Thymus (tissue), 11 donors: ENCODE measurements around the gene FAM170B. TPM values are rescaled to one million over a fixed set of nuclear protein-coding genes. Genes with fewer than 3 reads are reported as not detected.

Source experiments
- DNase-seq, 9 donors: peaks; one replicate each; pipeline ENCODE4 v3.0.0-alpha.2; 2013; ENCODE audit warnings: low spot score in 9 of 9, low read depth in 6 of 9, missing footprints in 1 of 9
- H3K27ac ChIP-seq, 2 donors: one replicate each; pipeline ENCODE4 v1.5.1; 2013; ENCODE audit warnings: control low read depth in 1 of 2, low read depth in 1 of 2, low read length in 1 of 2, mild to moderate bottlenecking in 1 of 2, moderate library complexity in 1 of 2
- H3K27me3 ChIP-seq, 2 donors: one replicate each; pipeline ENCODE4 v1.5.1; 2013; ENCODE audit warnings: low read length in 1 of 2; ENCODE audit not compliant: control insufficient read depth in 2 of 2, insufficient read depth in 1 of 2
- H3K36me3 ChIP-seq, 2 donors: one replicate each; pipeline ENCODE4 v1.5.1; 2013; ENCODE audit warnings: low read length in 1 of 2, mild to moderate bottlenecking in 1 of 2, moderate library complexity in 1 of 2; ENCODE audit not compliant: control insufficient read depth in 2 of 2, insufficient read depth in 2 of 2
- H3K4me1 ChIP-seq, 2 donors: one replicate each; pipeline ENCODE4 v1.5.1; 2013; ENCODE audit warnings: low read length in 2 of 2; ENCODE audit not compliant: control insufficient read depth in 2 of 2, insufficient read depth in 2 of 2
- H3K4me3 ChIP-seq, 2 donors: one replicate each; pipeline ENCODE4 v1.5.1; 2013; ENCODE audit warnings: low read length in 2 of 2, control low read depth in 1 of 2, mild to moderate bottlenecking in 1 of 2
- H3K9me3 ChIP-seq, 2 donors: one replicate each; pipeline ENCODE4 v1.5.1; 2013; ENCODE audit warnings: low read length in 1 of 2, mild to moderate bottlenecking in 1 of 2; ENCODE audit not compliant: control insufficient read depth in 2 of 2, insufficient read depth in 1 of 2
- WGBS: extraction: QIAGEN DNeasy Blood & Tissue Kit; methylation state at CpG from one replicate; pipeline ENCODE4 v1.1.7; 2013; 5-methylcytosine and 5-hydroxymethylcytosine counted together
- polyA plus RNA-seq: library from polyadenylated mRNA; stranded (reverse); fragments of 200-250 nt; gene quantifications from one replicate; pipeline ENCODE4 v1.2.3, GENCODE V29; 2013
- total RNA-seq: library from RNA; stranded (reverse); fragments of 120-200 nt; gene quantifications from one replicate; pipeline ENCODE4 v1.2.4, GENCODE V29; 2013
- donor health status: healthy.

The FAM170B gene
- total and polyA plus RNA-seq, 2 donors = 0.02 TPM; not detected in 1

GRCh38 chr10:49170632-49171325 is 37.0 kb upstream of the FAM170B start:
- 94% methylated on average over 6 of the region's 6 CpGs for WGBS
- DNase-seq = no peak
- no peaks in the 10 kb centered on the region for H3K9me3 ChIP-seq

GRCh38 chr10:49169776-49170175 is 36.0 kb upstream of the FAM170B start:
- H3K4me1 ChIP-seq = peaks cover 0 to 3% of the 10 kb centered on the region in 2 donors
- WGBS = 93% methylated on average over 4 of the region's 4 CpGs
- H3K9me3 ChIP-seq = no peaks in the 10 kb centered on the region
- no peak overlapping the region for H3K4me3 ChIP-seq
- H3K27me3 ChIP-seq = no peaks in the 10 kb centered on the region
- H3K27ac ChIP-seq = no peak overlapping the region
- no peak for DNase-seq
- H3K36me3 ChIP-seq = no peaks in the 10 kb centered on the region

More at GRCh38 chr10:49170632-49171325, 37.0 kb upstream of the FAM170B start:
- H3K27ac ChIP-seq = no peak overlapping the region
- no peak overlapping the region for H3K4me3 ChIP-seq
- no peaks in the 10 kb centered on the region for H3K36me3 ChIP-seq
- peaks cover 0 to 3% of the 10 kb centered on the region in 2 donors for H3K4me1 ChIP-seq
- no peaks in the 10 kb centered on the region for H3K27me3 ChIP-seq

GRCh38 chr10:49168831-49169500 is 35.1 kb upstream of the FAM170B start:
- Histone ChIP-seq H3K4me1 (peaks cover 0 to 8% of the 10 kb centered on the region in 2 donors), H3K27ac (no peak overlapping the region), H3K36me3 (no peaks in the 10 kb centered on the region), H3K4me3 (no peak overlapping the region), H3K9me3 (no peaks in the 10 kb centered on the region), H3K27me3 (no peaks in the 10 kb centered on the region)
- no peak for DNase-seq
- WGBS = 83% methylated on average over 6 of the region's 6 CpGs

- Histone ChIP-seq H3K9me3 (no peaks in the 10 kb centered on the region), H3K27me3 (no peaks in the 10 kb centered on the region), H3K4me1 (peaks cover 0 to 11% of the 10 kb centered on the region in 2 donors), H3K4me3 (no peak overlapping the region), H3K36me3 (no peaks in the 10 kb centered on the region), H3K27ac (no peak overlapping the region)
- no peak for DNase-seq
- WGBS = 96% methylated on average over 4 of the region's 4 CpGs
Measured at GRCh38 chr10:49168171-49168540, 34.3 kb upstream of the FAM170B start.

- H3K4me1 ChIP-seq = peaks cover 0 to 11% of the 10 kb centered on the region in 2 donors
- DNase-seq = no peak
- WGBS = 95% methylated on average over 12 of the region's 12 CpGs
- H3K27ac ChIP-seq = no peak overlapping the region
- H3K4me3 ChIP-seq = no peak overlapping the region
- H3K9me3 ChIP-seq = no peaks in the 10 kb centered on the region
- H3K36me3 ChIP-seq = no peaks in the 10 kb centered on the region
- H3K27me3 ChIP-seq = no peaks in the 10 kb centered on the region
Measured at GRCh38 chr10:49167425-49168170, 33.8 kb upstream of the FAM170B start.

DNA sequence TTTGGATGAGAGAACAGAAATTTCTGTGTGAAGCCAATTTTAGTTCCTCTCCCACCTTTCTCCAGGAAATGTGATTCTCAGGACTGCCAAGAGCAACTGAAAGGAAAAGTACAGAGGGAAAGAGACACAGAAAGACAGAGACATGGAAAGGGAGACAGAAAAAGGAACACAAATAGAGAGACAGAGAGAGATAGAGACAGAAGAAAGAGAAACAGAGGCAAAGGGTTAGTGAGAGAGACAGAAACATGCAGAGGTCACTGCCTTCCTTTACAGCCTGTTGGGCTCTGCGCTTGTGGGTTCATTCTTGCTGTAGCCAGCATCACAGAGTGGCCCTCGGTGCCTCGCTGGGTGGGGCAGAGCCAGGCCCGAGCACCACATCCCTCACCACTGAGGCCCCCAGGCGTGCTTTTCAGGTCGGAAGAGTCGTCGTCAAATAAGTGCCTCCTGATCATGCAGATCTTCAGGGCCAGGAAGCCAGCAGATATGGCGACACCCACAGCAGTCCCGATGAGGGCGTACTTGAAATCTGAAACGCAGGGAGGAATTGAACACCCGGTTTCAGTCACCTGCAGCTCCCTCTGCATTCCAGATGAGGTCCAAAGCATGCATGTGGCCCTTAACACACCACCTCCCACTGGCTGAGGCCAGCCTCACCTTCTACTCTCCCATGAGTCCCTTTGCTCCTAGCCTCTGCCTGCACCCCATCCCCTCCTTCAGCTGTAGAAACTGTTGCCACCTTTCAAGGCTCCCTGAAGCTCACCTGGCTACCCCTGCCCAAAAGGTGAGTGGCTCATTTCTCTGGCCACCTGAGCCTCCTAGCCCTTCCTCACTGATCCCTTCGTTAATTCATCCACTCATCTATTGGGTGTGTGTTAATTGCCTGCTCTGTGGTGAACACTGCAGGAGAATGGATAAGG is 32.9 kb upstream of the FAM170B start:
- DNase-seq = no peak
- Histone ChIP-seq H3K36me3 (no peaks in the 10 kb centered on the region), H3K4me3 (no peak overlapping the region), H3K4me1 (peaks cover 0 to 12% of the 10 kb centered on the region in 2 donors), H3K9me3 (no peaks in the 10 kb centered on the region), H3K27me3 (no peaks in the 10 kb centered on the region), H3K27ac (no peak overlapping the region)
- 94% methylated on average over 14 of the region's 14 CpGs for WGBS

GRCh38 chr10:49165821-49166483 is 32.1 kb upstream of the FAM170B start:
- Histone ChIP-seq H3K27me3 (no peaks in the 10 kb centered on the region), H3K9me3 (no peaks in the 10 kb centered on the region), H3K4me1 (peaks cover 0 to 18% of the 10 kb centered on the region in 2 donors), H3K27ac (no peak overlapping the region), H3K36me3 (no peaks in the 10 kb centered on the region), H3K4me3 (no peak overlapping the region)
- 95% methylated on average over 14 of the region's 14 CpGs for WGBS
- no peak for DNase-seq

- 89% methylated on average over 7 of the region's 7 CpGs for WGBS
Measured at GRCh38 chr10:49165259-49165658, 31.4 kb upstream of the FAM170B start.

More at GRCh38 chr10:49165259-49165658, 31.4 kb upstream of the FAM170B start:
- Histone ChIP-seq H3K9me3 (no peaks in the 10 kb centered on the region), H3K27me3 (no peaks in the 10 kb centered on the region), H3K4me3 (no peak overlapping the region), H3K36me3 (no peaks in the 10 kb centered on the region), H3K4me1 (peaks cover 0 to 18% of the 10 kb centered on the region in 2 donors), H3K27ac (no peak overlapping the region)
- no peak for DNase-seq
